A549 (cell line): ENCODE data around the gene MYO15B. TPM values are rescaled to one million over a fixed set of nuclear protein-coding genes. Genes with fewer than 3 reads are reported as not detected.

Experiments used
- ATAC-seq, 2 experiments: fragments of 200-7000 bp in 1 of 2; fragments of >200 bp in 1 of 2; cut with Nextera tagmentation in 1 of 2; cut with Tn5 transposase in 1 of 2; 3 replicates each; pipeline versions ENCODE4 v1.8.0 to v1.9.1; 2018 to 2020; ENCODE audit warnings: mild to moderate bottlenecking in 1 of 2, moderate library complexity in 1 of 2
- CTCF ChIA-PET: fragments of 300-600 bp; sonication (Branson Sonifier 250); formaldehyde crosslinking; extraction: SDS; loops from one replicate; lab custom pipeline; 2021; ENCODE audit warnings: antibody characterized with exemption, inconsistent platforms; lab: Yijun Ruan, JAX
- POLR2A ChIA-PET: fragments of 350-600 bp; formaldehyde crosslinking; extraction: SDS; loops from one replicate; lab custom pipeline; 2021; ENCODE audit warnings: antibody characterized with exemption, inconsistent platforms; lab: Yijun Ruan, JAX
- DNase-seq, 2 experiments: peaks; one replicate each; pipeline versions ENCODE4 v3.0.0 to v3.0.0-alpha.2; 2011 to 2016; ENCODE audit warnings: low read depth in 1 of 2, low spot score in 1 of 2
- FAIRE-seq: peaks from 2 replicates; lab custom pipeline; 2011; peaks lifted over from hg19 to GRCh38; lab: Jason Lieb, UNC
- H3K27ac ChIP-seq, 2 experiments: fragments of >200 bp; sonication (Bioruptor Twin); formaldehyde crosslinking; 3 replicates each; pipeline ENCODE4 v1.5.1; 2016 to 2017
- H3K4me1 ChIP-seq: fragments of >200 bp; sonication (Bioruptor Twin); formaldehyde crosslinking; 3 replicates; pipeline ENCODE4 v1.6.1; 2016
- H3K4me2 ChIP-seq: fragments of >200 bp; sonication (Bioruptor Twin); formaldehyde crosslinking; 3 replicates; pipeline ENCODE4 v1.6.1; 2016
- H3K4me3 ChIP-seq: fragments of >200 bp; sonication (Bioruptor Twin); formaldehyde crosslinking; 3 replicates; pipeline ENCODE4 v1.5.1; 2016
- H3K9me3 ChIP-seq: fragments of >200 bp; sonication (Bioruptor Twin); formaldehyde crosslinking; 3 replicates; pipeline ENCODE4 v1.6.1; 2016
- ATOH8 ChIP-seq: fragments of 250-450 bp; sonication (Bioruptor Pico); IDR thresholded peaks from 2 replicates; pipeline ENCODE4 v1.5.0; 2020; ENCODE audit warnings: low read depth, mild to moderate bottlenecking, moderate library complexity
- BCL3 ChIP-seq: fragments of >200 bp; sonication (Bioruptor Twin); formaldehyde crosslinking; IDR thresholded peaks from 3 replicates; pipeline ENCODE4 v1.6.1; 2016
- BHLHE40 ChIP-seq: IDR thresholded peaks from 2 replicates; pipeline ENCODE4 v1.6.1; 2012; ENCODE audit warnings: low read depth, low read length, inconsistent platforms
- CHD2 ChIP-seq: fragments of 150-350 bp; IDR thresholded peaks from 2 replicates; pipeline ENCODE4 v1.6.1; 2014; ENCODE audit warnings: low read length; ENCODE audit not compliant: partially characterized antibody
- CHD4 ChIP-seq: fragments of 200-600 bp; sonication (generic); IDR thresholded peaks from 2 replicates; pipeline ENCODE4 v1.6.1; 2016; ENCODE audit warnings: antibody characterized with exemption, mild to moderate bottlenecking, borderline replicate concordance
- E2F6 ChIP-seq: IDR thresholded peaks from 2 replicates; pipeline ENCODE4 v1.6.1; 2012; ENCODE audit warnings: low read depth, borderline replicate concordance
- EHF ChIP-seq: fragments of 250-450 bp; sonication (Bioruptor Pico); IDR thresholded peaks from 2 replicates; pipeline ENCODE4 v1.5.0; 2020; ENCODE audit warnings: mild to moderate bottlenecking
- FOSB ChIP-seq: fragments of 250-450 bp; sonication (Bioruptor Pico); IDR thresholded peaks from 2 replicates; pipeline ENCODE4 v1.5.0; 2020; ENCODE audit warnings: mild to moderate bottlenecking, moderate library complexity
- FOSL2 ChIP-seq, 2 experiments: fragments of 450-650 bp in 1 of 2; fragments of >200 bp in 1 of 2; sonication (Bioruptor Twin) in 1 of 2; formaldehyde crosslinking; IDR thresholded peaks; 2 replicates each; pipeline versions ENCODE4 v1.5.0 to v1.6.1; 2016 to 2020; ENCODE audit warnings: mild to moderate bottlenecking in 1 of 2, moderate library complexity in 1 of 2
- GATA3 ChIP-seq: IDR thresholded peaks from 2 replicates; pipeline ENCODE4 v1.6.1; 2012; ENCODE audit warnings: borderline replicate concordance
- HMGXB4 ChIP-seq: fragments of 250-450 bp; sonication (Bioruptor Pico); IDR thresholded peaks from 2 replicates; pipeline ENCODE4 v1.5.0; 2021; ENCODE audit warnings: mild to moderate bottlenecking, moderate library complexity, borderline replicate concordance
- HOXA7 ChIP-seq: fragments of 250-450 bp; sonication (Bioruptor Pico); IDR thresholded peaks from 2 replicates; pipeline ENCODE4 v1.5.0; 2020; ENCODE audit warnings: mild to moderate bottlenecking, moderate library complexity
- HOXB13 ChIP-seq: fragments of 250-450 bp; sonication (Bioruptor Pico); IDR thresholded peaks from 2 replicates; pipeline ENCODE4 v1.5.0; 2020; ENCODE audit warnings: low read depth, mild to moderate bottlenecking, moderate library complexity
- JUN ChIP-seq, 2 experiments: fragments of >200 bp; sonication (Bioruptor Twin); formaldehyde crosslinking; IDR thresholded peaks; 2 replicates in 1 of 2; 3 replicates in 1 of 2; pipeline ENCODE4 v1.6.1; 2016 to 2017
- JUNB ChIP-seq: fragments of >200 bp; sonication (Bioruptor Twin); formaldehyde crosslinking; IDR thresholded peaks from 2 replicates; pipeline ENCODE4 v1.6.1; 2016
- KDM1A ChIP-seq: fragments of 200-600 bp; sonication (generic); IDR thresholded peaks from 2 replicates; pipeline ENCODE4 v1.6.1; 2016; ENCODE audit warnings: low read depth, mild to moderate bottlenecking
- MAFK ChIP-seq: fragments of 450-650 bp; IDR thresholded peaks from 2 replicates; pipeline ENCODE4 v1.6.1; 2014; ENCODE audit not compliant: partially characterized antibody
- NFE2L2 ChIP-seq: fragments of 150-350 bp; conservative IDR thresholded peaks from 2 replicates; pipeline ENCODE4 v1.6.1; 2014; ENCODE audit warnings: low read length
- NPAS2 ChIP-seq: fragments of 250-450 bp; sonication (Bioruptor Pico); IDR thresholded peaks from 2 replicates; pipeline ENCODE4 v1.8.0; 2022; ENCODE audit warnings: mild to moderate bottlenecking, moderate library complexity, borderline replicate concordance
- PHF8 ChIP-seq: fragments of 200-600 bp; sonication (generic); IDR thresholded peaks from 2 replicates; pipeline ENCODE4 v1.6.1; 2016; ENCODE audit warnings: low read depth, mild to moderate bottlenecking, antibody characterized with exemption, moderate library complexity, borderline replicate concordance
- POLR2AphosphoS2 ChIP-seq: conservative IDR thresholded peaks from 2 replicates; pipeline ENCODE4 v1.6.1; 2012; ENCODE audit warnings: low read length, improper control_type of control experiment, inconsistent platforms
- RAD21 ChIP-seq, 2 experiments: fragments of >200 bp in 1 of 2; sonication (Bioruptor Twin) in 1 of 2; formaldehyde crosslinking in 1 of 2; IDR thresholded peaks in 1 of 2; conservative IDR thresholded peaks in 1 of 2; 2 replicates in 1 of 2; 3 replicates in 1 of 2; pipeline ENCODE4 v1.6.1; 2012 to 2018; ENCODE audit warnings: inconsistent platforms in 1 of 2
- RARB ChIP-seq: fragments of 250-450 bp; sonication (Bioruptor Pico); IDR thresholded peaks from 2 replicates; pipeline ENCODE4 v1.8.0; 2021; ENCODE audit warnings: mild to moderate bottlenecking, moderate library complexity
- RFX5 ChIP-seq: fragments of 450-650 bp; IDR thresholded peaks from 2 replicates; pipeline ENCODE4 v1.7.1; 2014; ENCODE audit warnings: antibody characterized with exemption, mild to moderate bottlenecking, moderate library complexity
- SMC3 ChIP-seq: fragments of >200 bp; sonication (Bioruptor Twin); formaldehyde crosslinking; IDR thresholded peaks from 3 replicates; pipeline ENCODE4 v1.6.1; 2018; ENCODE audit warnings: inconsistent platforms
- USF2 ChIP-seq: fragments of 450-650 bp; IDR thresholded peaks from 2 replicates; pipeline ENCODE4 v1.6.1; 2014; ENCODE audit warnings: antibody characterized with exemption
- ZFP36 ChIP-seq: fragments of 450-650 bp; IDR thresholded peaks from 2 replicates; pipeline ENCODE4 v1.6.1; 2014; ENCODE audit warnings: borderline replicate concordance; ENCODE audit not compliant: partially characterized antibody
- WGBS: methylation state at CpG from one replicate; pipeline ENCODE4 v1.1.6; 2017; ENCODE audit errors: missing lambda C conversion rate; 5-methylcytosine and 5-hydroxymethylcytosine counted together
- polyA plus RNA-seq, 4 experiments: library from polyadenylated mRNA; depleted of rRNA in 3 of 4; stranded (reverse); fragments of >200 nt; fragmentation: RNase III in 1 of 4; extraction: RNeasy Plus Mini Kit Qiagen cat#74134 plus additional on column Dnase treatment in 1 of 4; gene quantifications; 2 replicates in 3 of 4; 3 replicates in 1 of 4; pipeline ENCODE4 v1.2.3, GENCODE V29; 2011 to 2017

The MYO15B gene
- polyA plus RNA-seq, 2 of the 4 experiments (the other 2 are of a cell fraction) = 12.4 to 33.9 TPM

- ChIA-PET POLR2A (no interaction called here), CTCF (interaction anchor here (1.0 to 51.3 kb wide), 6 partner anchors 10 to 301 kb away, joined by 3 to 2254 read pairs (median 1428); partner anchors contain the start of genes GALK1, MYO15B, RECQL5 and SAP30BP)
- 95% methylated on average over 15 of the region's 15 CpGs for WGBS
- ATAC-seq = no peak
- H3K4me1 ChIP-seq = no peaks in the 10 kb centered on the region; the same call in 2 of the 3 replicates
- FAIRE-seq = no peak
- no peak overlapping the region for H3K4me2 ChIP-seq
- no peak for DNase-seq
- H3K4me3 ChIP-seq = no peak overlapping the region
- H3K27ac ChIP-seq = no peak overlapping the region
- no peak for TF ChIP-seq SMC3
- no peak for TF ChIP-seq RAD21 (conservative IDR thresholded peaks at IDR 0.05 in 1 of 2, IDR thresholded peaks at IDR 0.05 in 1 of 2)
- no peak for TF ChIP-seq RARB (CRISPR knock-in tag)
- no peak for TF ChIP-seq BHLHE40
- TF ChIP-seq HOXB13 = no peak
- TF ChIP-seq FOSB (CRISPR knock-in tag) = no peak
- no peak for TF ChIP-seq PHF8
- no peak for TF ChIP-seq ZFP36
- no peaks in the 10 kb centered on the region for H3K9me3 ChIP-seq
These were observed 35.2 kb downstream of the MYO15B start for GRCh38 chr17:75622771-75623273.

GRCh38 chr17:75623386-75623785 is 35.8 kb downstream of the MYO15B start:
- no peak overlapping the region for H3K4me2 ChIP-seq
- CTCF ChIA-PET = interaction anchor here (1.0 to 51.3 kb wide), 5 partner anchors 10 to 301 kb away, joined by 4 to 2254 read pairs (median 1931); partner anchors contain the start of genes GALK1, MYO15B, RECQL5 and SAP30BP
- FAIRE-seq (no peak), ATAC-seq (no peak), DNase-seq (no peak)
- WGBS = 91% methylated on average over 9 of the region's 9 CpGs
- H3K4me3 ChIP-seq = no peak overlapping the region
- no peak overlapping the region for H3K27ac ChIP-seq
- POLR2A ChIA-PET = no interaction called here
- H3K4me1 ChIP-seq = no peaks in the 10 kb centered on the region; the same call in 2 of the 3 replicates
- no peak for TF ChIP-seq GATA3
- TF ChIP-seq CHD4 = no peak
- TF ChIP-seq BHLHE40 = no peak
- no peak for TF ChIP-seq BCL3
- no peak for TF ChIP-seq E2F6
- no peaks in the 10 kb centered on the region for H3K9me3 ChIP-seq

GRCh38 chr17:75624021-75624420 is 36.4 kb downstream of the MYO15B start:
- Histone ChIP-seq H3K9me3 (no peaks in the 10 kb centered on the region), H3K4me1 (no peaks in the 10 kb centered on the region; the same call in 2 of the 3 replicates), H3K27ac (no peak overlapping the region), H3K4me2 (no peak overlapping the region)
- WGBS = 88% methylated on average over 11 of the region's 12 CpGs
- CTCF ChIA-PET = interaction anchor here (1.3 to 51.3 kb wide), 7 partner anchors 9 to 225 kb away, joined by 4 to 2254 read pairs (median 926); partner anchors contain the start of genes GALK1, MYO15B, RECQL5 and SAP30BP
- FAIRE-seq = no peak
- DNase-seq = no peak
- ATAC-seq = no peak
- POLR2A ChIA-PET = no interaction called here
- TF ChIP-seq JUN (IDR thresholded peaks at IDR 0.05) (no peak), MAFK (no peak), HOXA7 (CRISPR knock-in tag) (no peak), RFX5 (no peak), CHD2 (no peak), POLR2AphosphoS2 (no peak), KDM1A (no peak), ATOH8 (no peak), GATA3 (no peak), SMC3 (no peak), JUNB (no peak), EHF (CRISPR knock-in tag) (no peak), NFE2L2 (no peak), FOSL2 (IDR thresholded peaks at IDR 0.05) (no peak), FOSL2 (CRISPR knock-in tag; IDR thresholded peaks at IDR 0.05) (no peak), FOSB (CRISPR knock-in tag) (no peak), NPAS2 (no peak), HMGXB4 (CRISPR knock-in tag) (no peak), USF2 (no peak)
- TF ChIP-seq, all 56 proteins: peak for 0
- H3K4me3 ChIP-seq = no peak overlapping the region
